ENCODE measurements around the gene GPRC5A. TPM values are rescaled to one million over a fixed set of nuclear protein-coding genes. Genes with fewer than 3 reads are reported as not detected.

The GPRC5A gene
- total RNA-seq, 2 donors from 2014 or later: 0.15 to 1.0 TPM

GRCh38 chr12:12853435-12853834, 37.9 kb upstream of the GPRC5A start:
- Histone ChIP-seq H3K9me3 (ENCODE audit: control insufficient read depth, low read length) (no peaks in the 10 kb centered on the region), H3K36me3 (ENCODE audit: control insufficient read depth, insufficient read depth, low read length) (peaks cover 5% of the 10 kb centered on the region), H3K27ac (ENCODE audit: low read depth, low read length) (no peak overlapping the region), H3K9ac (ENCODE audit: extremely low read depth, low read length, poor library complexity, severe bottlenecking) (no peak overlapping the region), H3K27me3 (ENCODE audit: control insufficient read depth, insufficient read depth, low read length, poor library complexity, severe bottlenecking) (no peaks in the 10 kb centered on the region), H3K4me1 (ENCODE audit: control insufficient read depth, insufficient read depth, low read length) (no peaks in the 10 kb centered on the region), H3K4me3 (ENCODE audit: low read length) (no peak overlapping the region)
- peaks cover 34% of the 10 kb centered on the region for H3K36me3 Mint-ChIP-seq (ENCODE audit: low read depth)
- H3K27me3 Mint-ChIP-seq (ENCODE audit: insufficient read depth): no peaks in the 10 kb centered on the region
- peaks cover 13% of the 10 kb centered on the region for H3K9me3 Mint-ChIP-seq
- no peak overlapping the region for H3K4me3 Mint-ChIP-seq
- no peak for TF ChIP-seq CTCF (conservative IDR thresholded peaks at IDR 0.05)
- 78% methylated on average over 1 of the region's 3 CpGs; no CpG with 5 or more reads in 1 of the 2 experiments for WGBS, 2 experiments (ENCODE audit: insufficient coverage in 1 of 2, insufficient read length in 1 of 2)
- no peak overlapping the region for H3K27ac Mint-ChIP-seq
- DNase-seq: no peak
- H3K4me1 Mint-ChIP-seq: no peaks in the 10 kb centered on the region

- no peaks in the 10 kb centered on the region for H3K4me1 Mint-ChIP-seq
- no peak overlapping the region for H3K9ac ChIP-seq (ENCODE audit: extremely low read depth, low read length, poor library complexity, severe bottlenecking)
- no peak for DNase-seq
- no peaks in the 10 kb centered on the region for H3K27me3 ChIP-seq (ENCODE audit: control insufficient read depth, insufficient read depth, low read length, poor library complexity, severe bottlenecking)
- 100% methylated on average over 1 of the region's 1 CpG; no CpG with 5 or more reads in 1 of the 2 experiments for WGBS, 2 experiments (ENCODE audit: insufficient coverage in 1 of 2, insufficient read length in 1 of 2)
- peaks cover 9% of the 10 kb centered on the region for H3K9me3 Mint-ChIP-seq
- no peaks in the 10 kb centered on the region for H3K27me3 Mint-ChIP-seq (ENCODE audit: insufficient read depth)
- H3K36me3 ChIP-seq (ENCODE audit: control insufficient read depth, insufficient read depth, low read length): peaks cover 9% of the 10 kb centered on the region
- H3K27ac ChIP-seq (ENCODE audit: low read depth, low read length): no peak overlapping the region
- no peaks in the 10 kb centered on the region for H3K9me3 ChIP-seq (ENCODE audit: control insufficient read depth, low read length)
- H3K4me3 Mint-ChIP-seq: no peak overlapping the region
- H3K4me3 ChIP-seq (ENCODE audit: low read length): no peak overlapping the region
- no peak overlapping the region for H3K27ac Mint-ChIP-seq
- peaks cover 41% of the 10 kb centered on the region for H3K36me3 Mint-ChIP-seq (ENCODE audit: low read depth)
- H3K4me1 ChIP-seq (ENCODE audit: control insufficient read depth, insufficient read depth, low read length): no peaks in the 10 kb centered on the region
- TF ChIP-seq CTCF (conservative IDR thresholded peaks at IDR 0.05): no peak
These were observed 31.7 kb upstream of the GPRC5A start for GRCh38 chr12:12859690-12860089.

- H3K27me3 ChIP-seq (ENCODE audit: control insufficient read depth, insufficient read depth, low read length, poor library complexity, severe bottlenecking): no peaks in the 10 kb centered on the region
- H3K4me1 Mint-ChIP-seq: no peaks in the 10 kb centered on the region
- no peak overlapping the region for H3K9ac ChIP-seq (ENCODE audit: extremely low read depth, low read length, poor library complexity, severe bottlenecking)
- H3K4me3 Mint-ChIP-seq: no peak overlapping the region
- H3K36me3 ChIP-seq (ENCODE audit: control insufficient read depth, insufficient read depth, low read length): peaks cover 9% of the 10 kb centered on the region
- H3K27ac ChIP-seq (ENCODE audit: low read depth, low read length): no peak overlapping the region
- no peaks in the 10 kb centered on the region for H3K27me3 Mint-ChIP-seq (ENCODE audit: insufficient read depth)
- TF ChIP-seq CTCF (conservative IDR thresholded peaks at IDR 0.05): no peak
- H3K4me1 ChIP-seq (ENCODE audit: control insufficient read depth, insufficient read depth, low read length): no peaks in the 10 kb centered on the region
- peaks cover 32% of the 10 kb centered on the region for H3K36me3 Mint-ChIP-seq (ENCODE audit: low read depth)
- no peaks in the 10 kb centered on the region for H3K9me3 ChIP-seq (ENCODE audit: control insufficient read depth, low read length)
- H3K9me3 Mint-ChIP-seq: peaks cover 7% of the 10 kb centered on the region
- no peak overlapping the region for H3K27ac Mint-ChIP-seq
- DNase-seq: no peak
- WGBS, 2 experiments (ENCODE audit: insufficient coverage in 1 of 2, insufficient read length in 1 of 2): 100% methylated on average over 1 of the region's 2 CpGs
- no peak overlapping the region for H3K4me3 ChIP-seq (ENCODE audit: low read length)
These were observed 27.1 kb upstream of the GPRC5A start for GRCh38 chr12:12864243-12864642.
